EH (cell line): Measurements from ENCODE around the gene LCOR.
"Not testable (repeated sequence)": the region's sequence is repeated elsewhere in the genome, so short reads cannot be mapped to it uniquely, and the experiment has no call there.

Source experiments
- DNase-seq: peaks from one replicate; pipeline ENCODE4 v3.0.0-alpha.2; 2015; ENCODE audit warnings: low read depth

The LCOR gene

DNA sequence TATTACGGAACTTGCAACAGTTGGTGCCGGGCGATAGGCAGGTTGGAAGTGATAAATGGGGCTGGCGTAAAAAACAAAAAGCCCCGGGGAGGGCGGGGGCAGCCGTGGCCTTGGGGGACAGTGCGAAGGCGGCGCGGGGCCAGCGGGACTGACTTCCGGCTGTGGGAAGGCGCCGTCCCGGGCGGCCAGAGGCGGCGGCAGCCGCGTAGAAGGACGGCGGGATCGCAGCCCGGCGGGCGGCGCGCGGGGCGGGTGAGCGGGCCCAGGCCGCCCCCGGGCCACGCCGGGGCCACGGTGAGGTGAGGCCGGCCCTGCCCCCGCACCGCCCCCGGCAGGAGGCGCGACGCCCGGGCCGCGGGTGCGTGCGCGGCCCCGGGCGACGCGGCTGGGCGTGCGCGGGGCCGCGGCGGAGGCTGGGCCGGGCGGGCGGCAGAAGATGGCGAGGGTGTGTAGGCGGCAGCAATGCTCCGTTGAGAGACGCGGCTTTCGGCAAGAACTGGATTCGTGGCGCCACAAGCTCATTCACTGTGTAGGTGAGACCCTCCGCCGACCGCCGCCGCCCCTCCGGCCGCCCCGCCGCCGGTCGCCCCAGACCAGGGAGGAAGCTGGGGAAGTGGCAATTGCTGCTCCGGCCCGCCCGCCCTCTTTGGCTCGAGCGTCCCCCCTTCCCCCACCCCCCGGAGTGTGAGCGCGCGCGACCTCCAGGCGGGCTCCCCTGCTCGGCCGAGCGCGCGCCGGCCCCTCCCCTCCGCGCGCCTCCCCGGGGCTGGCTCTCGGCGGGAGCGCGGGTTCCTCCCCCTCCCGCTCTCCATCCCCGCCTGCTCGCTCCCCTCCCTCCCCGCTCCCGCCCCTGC lies at the start of gene LCOR:
LCOR (plus strand) TSS at position 432 of the 854 bp plus-strand sequence. CDS start 116,760 bp downstream, outside the sequence.
- DNase-seq = peak; percentile 88

DNA sequence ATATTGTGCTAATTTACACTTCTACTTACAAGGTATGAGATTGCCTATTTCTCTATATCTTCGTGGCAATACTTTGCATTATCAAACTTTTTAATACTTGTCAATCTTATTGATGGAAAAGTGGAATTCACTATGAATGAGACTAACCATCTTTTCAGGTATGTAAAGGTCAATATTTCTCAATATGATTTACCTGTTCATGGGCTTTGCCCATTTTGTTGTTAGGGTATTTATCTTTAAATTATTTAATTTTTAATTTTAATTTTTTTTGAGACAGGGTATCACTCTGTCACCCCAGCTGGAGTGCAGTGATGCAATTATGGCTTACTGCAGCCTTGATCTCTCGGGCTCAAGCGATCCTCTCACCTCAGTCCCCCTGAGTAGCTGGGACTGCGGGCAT lies 47.8 kb upstream of the LCOR start:
- DNase-seq = no peak

DNA sequence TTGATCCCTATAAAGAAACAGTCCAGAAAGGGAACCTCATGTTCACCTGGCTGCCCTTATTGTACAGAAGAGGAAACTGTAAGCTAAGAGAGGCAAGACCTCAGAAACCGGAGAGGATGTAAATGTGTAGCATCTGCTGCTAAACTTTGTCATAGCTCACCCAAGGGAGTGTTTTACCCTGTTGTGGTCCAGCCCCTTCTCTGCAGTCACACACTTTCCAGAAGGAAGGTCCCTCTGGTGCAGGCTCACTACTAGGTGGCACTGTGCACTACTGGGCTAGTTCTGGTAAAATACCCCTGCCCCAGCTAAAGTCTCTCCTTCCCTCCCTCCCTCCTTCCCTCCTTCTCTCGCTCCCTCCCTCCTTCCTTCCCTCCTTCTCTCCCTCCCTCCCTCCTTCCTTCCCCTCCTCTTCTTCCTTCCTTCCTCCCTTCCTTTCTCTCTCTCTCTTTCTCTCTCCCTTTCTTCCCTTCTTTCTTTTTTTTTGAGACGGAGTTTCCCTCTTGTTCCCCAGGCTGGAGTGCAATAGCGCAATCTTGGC lies 42.5 kb upstream of the LCOR start:
- no peak for DNase-seq

DNA sequence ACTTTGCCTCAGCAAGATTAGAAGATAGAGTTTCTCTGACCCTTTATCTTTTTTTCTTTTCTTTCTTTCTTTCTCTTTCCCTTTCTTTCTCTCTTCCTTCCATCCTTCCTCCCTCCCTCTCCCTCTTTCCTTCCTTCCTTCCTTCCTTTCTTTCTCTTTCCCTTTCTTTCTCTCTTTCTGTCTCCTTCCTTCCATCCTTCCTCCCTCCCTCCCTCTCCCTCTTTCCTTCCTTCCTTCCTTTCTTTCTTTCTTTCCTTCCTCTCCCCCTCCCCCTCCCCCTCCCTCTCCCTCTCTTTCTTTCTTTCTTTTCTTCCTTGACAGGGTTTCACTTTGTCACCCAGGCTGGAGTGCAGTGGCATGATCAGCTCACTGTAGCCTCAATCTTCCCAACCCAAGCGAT lies 40.2 kb upstream of the LCOR start:
- DNase-seq = no peak

DNA sequence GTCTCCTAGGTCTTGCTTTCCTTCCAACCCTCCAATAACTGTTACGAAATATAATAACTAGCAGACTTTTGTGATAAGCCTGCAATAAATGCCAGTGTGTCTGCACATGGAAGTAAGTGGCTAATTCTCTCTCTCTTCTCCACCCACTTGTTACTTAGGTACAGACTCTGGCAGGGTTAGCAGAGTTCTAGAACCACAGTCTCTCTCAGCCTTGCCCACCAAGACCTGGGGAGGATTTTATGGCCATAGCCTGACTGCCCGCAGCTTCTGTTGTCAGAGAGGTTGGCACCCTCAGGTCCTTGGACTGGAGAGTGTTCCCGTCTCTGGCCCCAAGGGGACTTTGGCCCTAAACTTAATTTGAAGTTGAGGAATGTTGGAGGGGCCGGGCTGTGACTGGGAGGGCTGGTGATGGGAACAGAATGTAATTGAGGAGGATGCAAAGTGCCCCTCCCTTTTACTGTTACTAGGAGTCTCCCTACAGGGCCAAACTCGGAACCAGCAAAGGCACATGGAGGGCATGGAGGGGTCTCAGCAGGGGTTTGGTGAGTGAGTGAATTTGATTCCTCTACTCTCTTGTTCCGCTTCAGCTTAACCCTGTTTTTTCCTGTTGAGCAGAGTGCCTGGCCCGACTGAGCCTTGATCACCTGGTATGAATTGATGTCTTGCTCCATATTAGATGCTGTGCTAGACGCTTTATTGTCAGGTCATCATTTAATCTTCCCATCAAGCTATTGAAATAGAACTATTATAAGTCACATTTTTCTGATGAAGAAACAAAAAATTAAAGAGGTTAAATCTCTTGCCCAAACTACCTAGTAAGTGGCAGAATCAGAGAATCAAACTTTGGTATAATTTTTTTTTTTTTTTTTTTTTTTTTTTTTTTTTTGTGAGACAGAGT lies 37.0 kb upstream of the LCOR start:
- no peak for DNase-seq

DNA sequence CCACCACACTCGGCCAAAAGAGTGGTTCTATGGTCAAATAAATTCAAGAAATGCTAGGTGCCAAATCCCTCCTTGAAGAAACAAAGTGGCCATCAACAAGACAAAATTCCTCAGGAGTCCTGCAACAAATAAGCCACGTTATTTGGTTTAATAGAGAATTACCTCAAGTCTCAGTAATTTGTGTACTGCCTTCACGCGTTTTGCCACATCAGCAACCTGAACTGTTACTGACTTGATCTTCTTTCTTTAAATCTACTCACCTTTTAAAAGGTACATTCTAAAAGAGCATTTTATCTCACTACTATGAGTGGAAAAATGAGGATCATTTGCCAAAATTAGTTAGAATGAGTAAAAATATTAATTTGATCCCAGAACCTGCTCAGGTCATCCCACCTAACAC lies 34.6 kb upstream of the LCOR start:
- no peak for DNase-seq

DNA sequence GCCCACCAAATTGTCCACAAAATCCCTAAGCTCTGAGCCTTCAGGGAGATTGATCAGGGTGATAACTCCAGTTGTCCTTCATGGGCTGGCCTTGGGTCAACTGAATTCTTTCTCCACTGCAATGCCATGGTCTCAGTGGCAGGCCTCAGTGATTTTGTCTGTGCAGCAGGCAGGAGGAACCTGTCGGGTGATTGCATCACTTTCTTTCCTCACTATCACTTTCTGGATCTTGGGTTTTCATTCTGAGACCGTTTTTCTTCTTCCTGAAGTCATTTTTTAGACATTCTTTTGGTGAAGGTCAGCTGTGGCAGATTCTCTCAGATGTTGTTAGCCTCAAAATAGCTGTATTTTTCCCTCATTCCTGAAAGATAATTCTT lies 28.8 kb upstream of the LCOR start:
- DNase-seq = no peak

DNA sequence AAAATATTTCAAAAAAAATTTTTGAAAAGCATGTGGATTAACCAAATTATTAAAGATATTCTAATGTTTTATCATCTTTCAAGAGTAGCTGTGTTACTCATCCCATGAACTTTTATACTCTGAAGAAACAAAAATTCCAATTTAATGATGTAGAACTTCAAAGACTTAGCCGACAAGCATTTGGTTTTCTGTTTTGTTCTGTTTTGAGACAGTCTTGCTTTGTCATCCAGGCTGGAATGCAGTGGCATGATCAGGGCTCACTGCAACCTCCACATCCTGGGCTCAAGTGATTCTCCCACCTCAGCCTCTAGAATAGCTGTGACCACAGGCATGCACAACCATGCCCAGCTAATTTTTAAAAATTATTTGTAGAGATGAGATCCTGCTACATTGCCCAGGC lies 17.8 kb upstream of the LCOR start:
- DNase-seq = peak; percentile 90

DNA sequence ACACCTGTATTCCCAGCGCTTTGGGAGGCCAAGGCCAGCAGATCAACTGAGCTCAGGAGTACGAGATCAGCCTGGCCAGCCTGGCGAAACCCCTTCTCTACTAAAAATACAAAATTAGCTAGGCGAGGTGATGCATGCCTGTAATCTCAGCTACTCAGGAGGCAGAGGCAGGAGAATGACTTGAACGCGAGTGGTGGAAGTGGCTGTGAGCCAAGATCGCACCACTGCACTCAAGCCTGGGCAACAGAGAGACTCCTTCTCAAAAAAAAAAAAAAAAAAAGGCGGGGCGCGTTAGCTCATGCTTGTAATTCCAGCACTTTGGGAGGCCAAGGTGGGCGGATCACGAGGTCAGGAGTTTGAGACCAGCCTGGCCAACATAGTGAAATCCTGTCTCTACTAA lies 13.1 kb upstream of the LCOR start:
- not testable (repeated sequence) for DNase-seq

DNA sequence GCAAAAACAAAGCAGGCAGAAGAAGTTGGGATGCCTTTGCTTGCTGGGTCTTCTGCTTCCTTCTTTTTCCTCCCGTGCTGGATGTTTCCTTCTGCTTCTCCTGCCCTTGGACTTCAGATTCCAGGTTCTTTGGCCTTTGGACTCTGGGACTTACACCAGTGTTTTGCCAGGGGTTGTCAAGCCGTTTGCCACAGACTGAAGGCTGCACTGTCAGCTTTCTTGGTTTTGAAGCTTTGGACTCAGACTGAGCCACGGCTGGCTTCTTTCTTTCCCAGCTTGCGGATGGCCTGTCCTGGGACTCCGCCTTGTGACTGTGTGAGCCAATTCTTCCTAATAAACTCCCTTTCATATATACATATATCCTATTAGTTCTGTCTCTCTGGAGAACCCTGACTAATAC lies 11.3 kb upstream of the LCOR start:
- no peak for DNase-seq

DNA sequence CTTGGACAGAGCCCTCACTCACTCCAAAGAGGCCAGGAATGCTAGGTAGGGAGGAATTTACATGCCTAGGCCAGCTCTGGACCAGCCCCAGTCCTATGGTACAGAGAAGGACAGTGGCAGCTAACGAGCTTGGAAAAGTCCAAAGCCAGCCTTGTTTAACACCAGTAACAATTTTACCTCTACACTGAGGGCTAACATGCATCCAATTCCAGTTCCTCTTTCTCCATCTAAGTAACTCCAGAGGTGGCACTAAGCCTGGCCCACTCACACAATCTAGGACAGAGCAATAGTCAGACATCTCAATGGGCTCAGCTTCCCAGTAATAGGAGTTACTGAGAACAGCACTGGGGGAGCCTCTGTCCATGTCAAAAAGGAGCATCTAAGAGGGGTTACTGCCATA lies 5.7 kb upstream of the LCOR start:
- DNase-seq = no peak

DNA sequence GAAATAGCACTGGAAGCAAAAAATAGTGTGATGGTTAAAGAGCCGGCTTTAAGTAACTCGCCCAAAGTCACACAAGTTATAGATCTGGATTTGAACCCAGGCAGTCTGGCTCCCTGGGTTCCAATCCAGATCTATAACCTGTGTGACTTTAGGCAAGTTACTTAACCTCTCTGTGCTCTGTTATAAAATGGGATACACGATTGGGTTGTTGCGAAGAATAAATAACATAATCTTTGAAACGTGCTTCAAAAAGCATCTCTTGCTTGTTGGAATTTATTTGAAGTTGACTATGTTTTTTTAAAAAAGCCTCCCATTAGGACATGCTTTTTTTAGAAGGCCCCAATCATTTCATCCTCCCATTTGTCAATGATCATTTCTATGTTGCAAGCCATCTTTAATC lies 3.5 kb upstream of the LCOR start:
- no peak for DNase-seq

DNA sequence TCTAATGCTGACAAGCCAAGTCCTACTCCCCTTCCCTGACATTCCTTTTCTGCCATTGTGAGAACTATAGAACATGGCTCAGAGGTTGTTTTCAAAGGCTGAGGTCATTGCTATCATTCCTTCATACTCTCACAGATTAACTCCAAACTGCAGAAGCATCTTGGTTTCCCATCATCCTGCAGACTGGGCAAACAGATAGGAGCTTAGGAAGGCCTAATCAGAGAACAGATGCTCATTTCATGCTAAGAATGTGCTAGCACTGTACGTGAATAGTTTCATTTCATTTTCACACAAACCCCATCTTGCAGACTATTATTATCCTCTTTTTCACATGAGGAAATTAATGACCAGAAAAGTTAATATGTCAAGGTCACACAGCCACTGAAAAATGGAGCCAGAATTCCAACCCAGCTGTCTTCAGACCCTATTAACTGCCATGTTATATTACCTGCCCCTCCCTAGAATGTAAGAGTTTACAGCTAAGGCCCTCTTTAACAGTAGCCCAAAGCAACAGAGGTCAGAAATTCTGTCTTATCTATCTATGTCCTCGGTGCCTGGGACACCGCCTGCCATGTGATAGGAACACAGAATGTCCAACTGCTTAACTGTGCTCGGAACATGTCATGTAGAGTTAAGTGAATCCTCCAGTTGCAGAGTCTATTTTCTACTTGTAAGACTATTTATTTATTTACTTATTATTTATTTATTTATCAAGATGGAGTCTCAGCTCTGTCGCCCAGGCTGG lies 2.9 kb upstream of the LCOR start:
- no peak for DNase-seq

DNA sequence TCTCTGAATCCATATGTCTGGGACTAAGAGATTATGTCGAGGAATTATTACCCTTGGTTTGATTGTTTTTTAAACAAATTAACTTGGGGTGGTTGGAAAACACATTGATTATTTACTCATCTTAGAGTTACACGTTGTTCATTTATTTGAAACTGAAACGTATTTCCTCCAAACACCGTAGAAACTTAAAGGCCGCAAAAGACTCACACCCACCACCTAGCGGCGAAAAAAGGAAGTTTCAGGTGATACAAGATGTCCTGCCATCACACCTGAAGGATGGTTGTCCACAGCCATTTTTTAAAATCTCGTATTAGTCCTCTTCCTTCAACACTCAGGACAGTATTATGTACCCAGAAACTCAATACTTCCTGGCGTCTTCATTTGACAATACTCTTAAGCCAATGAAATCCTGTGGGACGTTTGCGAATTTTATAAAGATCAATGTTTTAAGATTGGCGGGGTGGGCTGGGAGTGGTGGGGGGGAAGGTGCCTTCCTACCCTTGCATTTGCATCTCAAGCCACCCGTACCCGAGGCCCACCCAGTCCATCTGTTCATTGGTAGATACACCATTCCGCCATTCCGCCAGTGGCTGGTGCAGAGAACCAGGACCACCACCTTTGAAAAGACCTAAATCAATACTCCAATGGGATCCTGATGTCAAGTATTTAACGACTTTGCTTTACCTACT lies 1.4 kb upstream of the LCOR start:
- DNase-seq = peak; percentile 64

DNA sequence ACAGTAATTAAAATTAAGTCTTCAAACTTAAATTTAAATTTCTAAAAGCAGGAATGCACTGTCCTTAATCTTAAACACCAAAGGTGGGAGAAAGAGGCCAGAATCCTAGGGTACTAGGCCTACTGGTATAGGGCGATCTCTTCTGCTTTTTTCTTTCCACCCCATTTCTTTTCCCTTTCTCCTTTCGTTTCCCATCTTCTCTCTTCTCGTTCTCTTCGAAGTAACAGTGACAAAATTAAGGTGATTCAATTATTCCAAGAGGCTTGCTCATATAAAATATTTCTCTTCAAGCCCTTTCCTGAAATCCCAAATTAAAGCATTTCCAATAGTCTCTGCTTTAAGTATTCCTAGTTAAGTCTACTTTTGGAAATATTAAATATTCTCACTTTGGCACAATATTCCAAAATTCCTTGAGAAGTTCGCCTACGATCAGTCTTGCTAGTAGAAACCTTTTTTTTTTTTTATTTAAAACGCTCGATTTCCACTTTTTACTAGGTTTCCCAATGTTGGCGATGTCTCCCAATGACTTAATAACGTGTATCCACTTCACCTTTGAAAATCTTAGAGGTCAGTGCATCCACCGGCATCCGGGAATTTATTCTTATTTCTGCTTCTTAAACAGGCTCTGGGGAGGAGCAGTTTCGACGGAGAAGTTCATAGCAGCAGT lies 765 bp upstream of the LCOR start:
- no peak for DNase-seq

DNA sequence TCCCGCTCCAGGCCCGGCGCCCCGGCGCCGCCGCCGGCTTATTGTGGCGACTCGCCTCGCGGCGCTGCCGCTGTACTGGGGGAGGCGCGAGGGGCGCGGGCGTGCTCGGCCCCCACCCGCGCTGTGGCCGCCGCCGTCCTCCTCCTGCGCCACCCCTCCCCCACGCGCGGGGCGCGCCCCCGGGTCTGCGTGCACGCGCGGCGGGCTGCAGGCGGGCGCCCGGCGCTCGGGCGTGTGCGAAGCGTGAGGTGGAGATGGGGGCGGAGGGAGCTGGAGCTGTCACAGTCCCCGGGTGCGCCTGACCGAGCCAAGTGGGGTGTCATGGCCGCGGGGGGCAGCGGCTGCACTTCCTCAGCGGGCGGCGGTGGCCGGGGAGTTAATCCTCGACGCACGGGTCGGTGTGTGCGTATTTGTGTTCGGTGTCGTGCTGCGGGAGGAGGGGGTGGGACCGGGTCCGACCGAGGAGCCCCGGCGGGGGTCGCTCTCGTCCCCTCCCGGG lies 672 bp downstream of the LCOR start:
- DNase-seq = peak; percentile 79

DNA sequence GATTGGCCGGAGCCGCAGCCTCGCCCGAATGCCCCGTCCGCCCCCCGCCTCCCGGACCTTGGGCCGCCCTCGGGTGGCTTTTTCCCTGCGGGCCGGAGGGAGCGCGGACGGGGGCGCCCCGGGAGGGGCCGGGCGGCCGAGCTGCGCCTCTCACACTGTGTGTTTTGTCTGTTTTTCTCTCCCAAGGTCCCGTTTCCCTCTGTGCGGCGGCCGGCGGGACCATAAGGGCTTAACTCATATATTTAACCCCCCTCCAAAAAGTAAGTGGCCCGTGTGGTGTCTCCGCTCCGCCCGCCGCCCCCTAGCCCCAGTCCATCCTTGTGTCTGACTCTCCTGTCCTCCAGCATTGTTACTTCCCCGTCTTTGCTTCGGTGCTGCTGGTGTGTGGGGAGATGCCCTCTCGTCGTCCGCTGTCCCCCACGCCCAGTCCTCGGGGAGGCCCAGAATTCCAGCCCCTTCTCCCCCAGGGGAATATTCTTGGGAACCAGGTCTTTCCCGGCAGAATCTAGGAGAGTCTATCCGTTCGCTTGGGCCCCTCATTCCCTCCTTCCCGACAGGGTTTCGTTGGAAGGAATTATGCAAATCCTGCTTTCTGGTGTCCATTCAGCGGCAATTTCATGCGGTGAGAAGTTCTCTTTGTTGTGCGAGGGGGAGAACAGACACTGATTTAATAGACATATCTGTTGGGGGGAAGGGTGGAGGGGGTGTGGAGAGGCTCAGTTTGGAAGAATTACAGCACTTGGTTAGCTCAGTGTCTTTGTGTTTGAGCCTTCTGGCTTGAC lies 1.3 kb downstream of the LCOR start:
- peak; percentile 45 for DNase-seq

DNA sequence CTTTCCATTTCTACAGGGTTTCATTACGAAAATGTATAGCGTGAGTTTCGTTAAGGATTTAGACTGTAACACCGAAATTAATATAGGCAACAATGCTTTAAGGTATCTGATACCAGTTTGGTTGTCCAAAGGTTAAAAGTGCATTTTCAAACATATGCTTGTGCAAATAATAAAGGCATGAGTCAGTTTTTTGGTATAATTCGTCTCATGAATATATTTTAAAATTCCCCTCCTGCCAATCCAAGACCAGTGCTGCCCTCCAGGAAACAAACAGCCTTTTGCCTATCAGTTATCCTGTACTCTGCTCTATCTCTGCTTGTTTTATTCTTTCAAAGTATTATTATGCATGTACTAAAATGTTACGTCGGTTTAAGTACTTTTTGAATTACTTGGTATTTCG lies 2.0 kb downstream of the LCOR start:
- DNase-seq = peak; percentile 30

DNA sequence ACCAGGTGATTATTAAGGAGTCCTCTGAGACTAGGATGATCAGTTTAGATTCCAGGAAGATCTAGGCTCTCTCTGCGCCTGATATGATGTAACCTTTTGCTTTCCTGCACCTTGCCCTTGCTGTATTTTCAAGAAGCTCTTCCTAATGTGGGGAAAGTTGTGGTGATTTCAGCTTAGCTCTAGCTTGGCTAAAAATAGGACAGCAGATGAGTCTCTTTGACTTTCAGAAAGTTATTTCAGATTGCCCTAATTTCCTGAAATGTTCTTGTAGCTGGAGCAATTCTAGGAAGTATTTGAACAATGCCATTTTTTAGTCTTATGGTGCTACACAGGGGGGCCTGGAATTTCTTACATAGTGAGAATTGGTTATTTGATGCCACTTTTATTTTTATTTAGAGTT lies 3.8 kb downstream of the LCOR start:
- peak; percentile 73 for DNase-seq

DNA sequence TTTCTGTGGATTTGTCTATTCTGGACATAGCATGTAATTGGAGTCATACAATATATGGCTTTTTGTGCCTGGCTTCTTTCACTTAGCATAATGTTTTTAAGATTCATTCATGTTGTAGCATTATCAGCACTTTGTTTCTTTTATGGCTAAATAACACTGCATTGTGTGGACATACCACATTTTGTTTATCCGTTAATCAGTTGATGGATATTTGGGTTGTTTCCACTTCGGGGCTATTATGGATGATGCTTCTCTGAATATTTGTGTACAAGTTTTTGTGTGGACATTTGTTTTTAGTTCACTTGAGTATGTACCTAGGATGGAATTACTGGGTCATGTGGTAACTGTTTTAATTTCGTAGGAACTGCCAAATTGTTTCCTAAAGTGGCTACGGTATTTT lies 6.4 kb downstream of the LCOR start:
- no peak for DNase-seq
